ENCODE results near the gene ASPSCR1.

The ASPSCR1 gene

DNA sequence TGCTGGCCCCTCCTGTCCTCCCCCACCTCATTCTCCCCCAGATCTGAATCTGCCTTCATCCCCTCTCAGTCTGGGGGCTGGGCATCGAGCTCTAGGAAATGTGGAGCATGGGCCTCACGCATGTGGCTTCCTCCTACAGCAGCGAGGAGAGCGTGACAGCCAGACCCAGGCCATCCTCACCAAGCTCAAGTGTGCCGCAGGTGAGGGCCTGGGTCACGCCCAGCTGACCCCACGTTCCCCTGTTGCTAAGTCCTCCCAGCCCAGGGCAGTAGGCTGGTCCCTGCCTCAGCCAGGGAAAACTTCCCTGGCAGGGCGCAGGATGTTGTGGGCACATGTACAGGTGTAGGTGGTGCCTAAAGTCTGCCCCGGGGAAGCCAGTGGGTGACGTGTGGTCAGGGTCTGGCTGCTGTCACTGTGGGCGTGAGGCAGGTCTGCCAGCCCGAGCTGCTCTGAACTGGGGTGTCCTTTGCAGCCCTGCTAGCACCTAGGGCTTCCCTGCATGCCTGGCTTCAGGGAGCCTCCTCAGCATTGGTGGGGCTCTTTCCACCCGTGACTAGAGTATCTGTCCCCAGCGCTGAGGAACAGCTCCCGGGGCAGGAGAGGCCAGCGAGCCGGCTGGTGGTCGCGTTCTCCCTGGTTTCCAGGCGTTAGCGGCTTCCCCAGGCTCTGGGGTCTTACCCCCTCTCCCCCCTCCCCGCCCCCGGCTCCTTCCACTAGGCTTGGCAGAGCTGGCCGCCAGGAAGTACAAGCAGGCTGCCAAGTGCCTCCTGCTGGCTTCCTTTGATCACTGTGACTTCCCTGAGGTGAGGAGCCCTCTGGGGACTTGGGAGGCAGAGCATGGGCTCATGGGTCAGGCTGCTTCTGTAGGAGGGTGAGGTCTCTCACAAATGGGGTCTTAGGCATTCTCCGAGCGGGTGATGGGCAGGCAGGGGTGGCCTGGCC lies 77.9 kb downstream of the ASPSCR1 start:
- Histone ChIP-seq H3K4me2 (ENCODE audit: insufficient read depth, low read length, poor library complexity, severe bottlenecking) (no peak overlapping the region), H3K14ac (ENCODE audit: low read length) (no peak overlapping the region), H3K18ac (ENCODE audit: low read length) (peak overlapping the region; percentile 17), H2BK12ac (ENCODE audit: low read length) (no peak overlapping the region), H2AK5ac (ENCODE audit: low read depth, low read length) (no peak overlapping the region), H3K23ac (ENCODE audit: low read depth, low read length, poor library complexity) (peak overlapping the region; percentile 73), H3K4me3 (ENCODE audit: low read length in 2 of 2) (no peak overlapping the region), H2BK120ac (ENCODE audit: low read depth, low read length) (no peak overlapping the region), H2BK15ac (ENCODE audit: low read length) (no peak overlapping the region), H3K4me1 (ENCODE audit: control insufficient read depth in 2 of 2, insufficient read depth in 1 of 2, low read depth in 1 of 2, low read length in 2 of 2) (peaks cover 7% of the 10 kb centered on the region in 2 donors), H3K27me3 (ENCODE audit: control insufficient read depth in 3 of 3, insufficient read depth in 3 of 3, low read depth in 1 of 3, low read length in 3 of 3) (no peaks in the 10 kb centered on the region), H3K9me3 (replicated peaks in 1 of 2; ENCODE audit: control insufficient read depth in 2 of 2, insufficient read depth in 1 of 2, low read depth in 1 of 2, low read length in 2 of 2) (no peaks in the 10 kb centered on the region), H3K27ac (replicated peaks; ENCODE audit: low read length) (no peak overlapping the region), H4K8ac (ENCODE audit: low read depth, low read length) (peak overlapping the region; percentile 65), H2AFZ (ENCODE audit: low read length) (no peak overlapping the region), H3K9ac (ENCODE audit: low read depth, low read length, poor library complexity) (peak overlapping the region; percentile 70), H4K91ac (ENCODE audit: low read depth, low read length, poor library complexity) (no peak overlapping the region), H3K4ac (ENCODE audit: low read length) (no peak overlapping the region), H2BK5ac (ENCODE audit: low read length) (peak overlapping the region; percentile 24), H3K36me3 (replicated peaks in 1 of 2; ENCODE audit: control insufficient read depth in 2 of 2, insufficient read depth in 2 of 2, low read length in 2 of 2) (peaks cover 51 to 76% of the 10 kb centered on the region in 2 donors), H3K79me1 (ENCODE audit: low read depth, low read length) (peaks cover 17% of the 10 kb centered on the region)
- WGBS, 2 donors (ENCODE audit: extremely low coverage in 2 of 2, insufficient read length in 2 of 2, insufficient replicate concordance in 1 of 2) = no CpG with 5 or more reads among the region's 26 CpGs
- DNase-seq (ENCODE audit: low spot score) = no peak

- no peak overlapping the region for H2AK5ac ChIP-seq (ENCODE audit: low read depth, low read length)
- no peak overlapping the region for H3K4me3 ChIP-seq (ENCODE audit: low read length in 2 of 2)
- H3K14ac ChIP-seq (ENCODE audit: low read length) = no peak overlapping the region
- peaks cover 3% of the 10 kb centered on the region in 2 donors for H3K4me1 ChIP-seq (ENCODE audit: control insufficient read depth in 2 of 2, insufficient read depth in 1 of 2, low read depth in 1 of 2, low read length in 2 of 2)
- peak overlapping the region; percentile 38 for H3K9ac ChIP-seq (ENCODE audit: low read depth, low read length, poor library complexity)
- no peaks in the 10 kb centered on the region for H3K9me3 ChIP-seq (replicated peaks in 1 of 2; ENCODE audit: control insufficient read depth in 2 of 2, insufficient read depth in 1 of 2, low read depth in 1 of 2, low read length in 2 of 2)
- H2BK5ac ChIP-seq (ENCODE audit: low read length) = peak overlapping the region; percentile 13
- no peak overlapping the region for H2AFZ ChIP-seq (ENCODE audit: low read length)
- H2BK12ac ChIP-seq (ENCODE audit: low read length) = no peak overlapping the region
- no peak overlapping the region for H2BK120ac ChIP-seq (ENCODE audit: low read depth, low read length)
- no peak overlapping the region for H3K4me2 ChIP-seq (ENCODE audit: insufficient read depth, low read length, poor library complexity, severe bottlenecking)
- H3K23ac ChIP-seq (ENCODE audit: low read depth, low read length, poor library complexity) = peak overlapping the region; percentile 44
- H2BK15ac ChIP-seq (ENCODE audit: low read length) = no peak overlapping the region
- peaks cover 58 to 81% of the 10 kb centered on the region in 2 donors for H3K36me3 ChIP-seq (replicated peaks in 1 of 2; ENCODE audit: control insufficient read depth in 2 of 2, insufficient read depth in 2 of 2, low read length in 2 of 2)
- no peak overlapping the region for H3K27ac ChIP-seq (replicated peaks; ENCODE audit: low read length)
- H3K27me3 ChIP-seq (ENCODE audit: control insufficient read depth in 3 of 3, insufficient read depth in 3 of 3, low read depth in 1 of 3, low read length in 3 of 3) = no peaks in the 10 kb centered on the region
- H3K79me1 ChIP-seq (ENCODE audit: low read depth, low read length) = peaks cover 12% of the 10 kb centered on the region
- peak overlapping the region; percentile 96 for H4K8ac ChIP-seq (ENCODE audit: low read depth, low read length)
- DNase-seq (ENCODE audit: low spot score) = no peak
- H3K4ac ChIP-seq (ENCODE audit: low read length) = no peak overlapping the region
- no peak overlapping the region for H3K18ac ChIP-seq (ENCODE audit: low read length)
- no peak overlapping the region for H4K91ac ChIP-seq (ENCODE audit: low read depth, low read length, poor library complexity)
- no CpG with 5 or more reads among the region's 28 CpGs for WGBS, 2 donors (ENCODE audit: extremely low coverage in 2 of 2, insufficient read length in 2 of 2, insufficient replicate concordance in 1 of 2)
Measured at GRCh38 chr17:82055965-82056728, 78.7 kb downstream of the ASPSCR1 start.

DNA sequence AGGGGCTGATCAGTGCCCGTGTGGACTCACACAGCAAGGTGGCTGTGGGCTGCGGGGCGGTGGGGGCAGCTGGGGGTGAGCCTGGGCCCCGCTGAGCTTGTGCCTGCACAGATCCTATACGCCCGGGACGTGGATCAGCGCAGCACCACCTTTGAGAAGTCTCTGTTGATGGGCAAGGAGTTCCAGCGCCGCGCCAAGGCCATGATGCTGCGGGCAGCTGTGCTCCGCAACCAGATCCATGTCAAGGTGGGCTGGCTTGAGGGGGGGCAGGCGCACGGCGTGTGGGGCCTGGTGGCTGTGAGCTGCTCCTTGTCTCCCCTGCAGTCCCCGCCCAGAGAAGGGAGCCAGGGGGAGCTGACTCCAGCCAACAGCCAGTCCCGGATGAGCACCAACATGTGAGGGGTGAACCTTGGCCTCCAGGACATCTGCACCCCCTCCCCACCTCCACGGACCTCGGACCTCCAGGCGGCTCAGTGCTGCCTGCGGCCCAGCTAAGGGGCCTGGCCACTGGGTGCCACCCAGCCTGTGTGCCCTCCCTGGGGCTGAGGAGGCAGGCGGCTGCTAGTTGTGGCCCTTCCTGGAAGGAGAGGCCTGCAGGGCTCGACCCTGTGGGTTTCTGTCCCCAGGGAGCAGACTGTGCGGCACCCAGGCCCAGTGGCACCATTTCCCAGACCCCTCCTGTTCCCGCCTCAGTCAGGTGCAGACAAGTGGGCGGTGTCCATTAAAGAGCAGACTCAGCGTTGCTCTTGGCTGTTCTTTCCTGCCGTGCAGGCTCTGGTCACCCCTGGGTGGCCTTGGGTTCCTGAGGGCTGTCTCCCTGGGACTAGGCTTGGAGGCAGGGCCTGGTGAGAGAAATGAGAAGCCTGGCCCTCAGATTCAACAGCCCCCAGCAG lies 79.5 kb downstream of the ASPSCR1 start:
- Histone ChIP-seq H3K4me3 (ENCODE audit: low read length in 2 of 2) (no peak overlapping the region), H3K36me3 (replicated peaks in 1 of 2; ENCODE audit: control insufficient read depth in 2 of 2, insufficient read depth in 2 of 2, low read length in 2 of 2) (peaks cover 64 to 87% of the 10 kb centered on the region in 2 donors), H2BK5ac (ENCODE audit: low read length) (no peak overlapping the region), H3K27ac (replicated peaks; ENCODE audit: low read length) (no peak overlapping the region), H3K79me1 (ENCODE audit: low read depth, low read length) (peaks cover 14% of the 10 kb centered on the region), H2BK15ac (ENCODE audit: low read length) (no peak overlapping the region), H4K8ac (ENCODE audit: low read depth, low read length) (peak overlapping the region; percentile 96), H3K18ac (ENCODE audit: low read length) (no peak overlapping the region), H3K4ac (ENCODE audit: low read length) (no peak overlapping the region), H3K27me3 (ENCODE audit: control insufficient read depth in 3 of 3, insufficient read depth in 3 of 3, low read depth in 1 of 3, low read length in 3 of 3) (no peaks in the 10 kb centered on the region), H3K23ac (ENCODE audit: low read depth, low read length, poor library complexity) (peak overlapping the region; percentile 44), H3K4me2 (ENCODE audit: insufficient read depth, low read length, poor library complexity, severe bottlenecking) (no peak overlapping the region), H3K14ac (ENCODE audit: low read length) (no peak overlapping the region), H3K4me1 (ENCODE audit: control insufficient read depth in 2 of 2, insufficient read depth in 1 of 2, low read depth in 1 of 2, low read length in 2 of 2) (peaks cover 3% of the 10 kb centered on the region in 2 donors), H4K91ac (ENCODE audit: low read depth, low read length, poor library complexity) (no peak overlapping the region), H2AK5ac (ENCODE audit: low read depth, low read length) (no peak overlapping the region), H3K9ac (ENCODE audit: low read depth, low read length, poor library complexity) (peak overlapping the region; percentile 30), H2BK120ac (ENCODE audit: low read depth, low read length) (no peak overlapping the region), H2AFZ (ENCODE audit: low read length) (no peak overlapping the region), H3K9me3 (replicated peaks in 1 of 2; ENCODE audit: control insufficient read depth in 2 of 2, insufficient read depth in 1 of 2, low read depth in 1 of 2, low read length in 2 of 2) (no peaks in the 10 kb centered on the region), H2BK12ac (ENCODE audit: low read length) (no peak overlapping the region)
- no peak for DNase-seq (ENCODE audit: low spot score)
- no CpG with 5 or more reads among the region's 29 CpGs for WGBS, 2 donors (ENCODE audit: extremely low coverage in 2 of 2, insufficient read length in 2 of 2, insufficient replicate concordance in 1 of 2)

Data from neuronal stem cell (in vitro differentiated cells).